Stimulated activated CD8-positive, alpha-beta memory T cell treated with anti-CD3 and anti-CD28 coated beads, Interleukin-4, amount 100 ng/mL, for 4 hours (primary cell): ENCODE results near the gene RUFY3.
"Not testable (repeated sequence)": the region's sequence is repeated elsewhere in the genome, so short reads cannot be mapped to it uniquely, and the experiment has no call there.

Experiments used
- DNase-seq, 2 donors: peaks; one replicate each; pipeline ENCODE4 v3.0.0-alpha.2; 2020; ENCODE audit warnings: low read depth in 2 of 2, low spot score in 1 of 2

Gene RUFY3

GRCh38 chr4:70705183-70706043, 16.4 kb upstream of the RUFY3 start:
- peak in 1 of 2 donors; percentile 58 for DNase-seq

- DNase-seq, result no peak
Observed at GRCh38 chr4:70706044-70706461, 15.7 kb upstream of the RUFY3 start.

GRCh38 chr4:70706516-70706915, 15.2 kb upstream of the RUFY3 start:
- no peak for DNase-seq

- DNase-seq, result no peak
Observed at GRCh38 chr4:70709611-70710205, 12.1 kb upstream of the RUFY3 start.

- no peak for DNase-seq
Observed at GRCh38 chr4:70711599-70711998, 10.2 kb upstream of the RUFY3 start.

- no peak for DNase-seq
Observed at GRCh38 chr4:70712150-70712549, 9.6 kb upstream of the RUFY3 start.

GRCh38 chr4:70712604-70713452, 8.9 kb upstream of the RUFY3 start:
- DNase-seq, result no peak

GRCh38 chr4:70713453-70714078, 8.2 kb upstream of the RUFY3 start:
- no peak for DNase-seq

- no peak for DNase-seq
Observed at GRCh38 chr4:70714079-70714887, 7.5 kb upstream of the RUFY3 start.

GRCh38 chr4:70715097-70715496, 6.7 kb upstream of the RUFY3 start:
- DNase-seq, result no peak

GRCh38 chr4:70718811-70719604, 2.8 kb upstream of the RUFY3 start:
- DNase-seq, result no peak

- DNase-seq, result peak in 1 of 2 donors; percentile 37
Observed at GRCh38 chr4:70722199-70722791, 531 bp downstream of the RUFY3 start.

GRCh38 chr4:70724463-70724862, 2.7 kb downstream of the RUFY3 start:
- no peak for DNase-seq

GRCh38 chr4:70725633-70726032, 3.9 kb downstream of the RUFY3 start:
- DNase-seq, result no peak

- DNase-seq, result not testable (repeated sequence)
Observed at GRCh38 chr4:70726515-70726914, 4.8 kb downstream of the RUFY3 start.

- no peak for DNase-seq
Observed at GRCh38 chr4:70728091-70728490, 6.3 kb downstream of the RUFY3 start.

GRCh38 chr4:70732878-70733277, 11.1 kb downstream of the RUFY3 start:
- DNase-seq, result not testable (repeated sequence)

- no peak for DNase-seq
Observed at GRCh38 chr4:70734168-70734954, 12.6 kb downstream of the RUFY3 start.
